IMR-90 (cell line): ENCODE data around the gene MBOAT1. TPM values are rescaled to one million over a fixed set of nuclear protein-coding genes. Genes with fewer than 3 reads are reported as not detected.

Experiments used
- ATAC-seq: fragments of 200-7000 bp; cut with Tn5 transposase; 2 replicates; pipeline ENCODE4 v1.9.1; 2020; ENCODE audit warnings: low read depth, mild to moderate bottlenecking, moderate library complexity
- BruUV-seq: library from RNA; stranded (reverse); fragments of 400-500 nt; replicated peaks from 2 replicates; lab custom pipeline; 2021; lab: Mats Ljungman, UMichigan
- CTCF ChIA-PET: fragments of 300-600 bp; formaldehyde crosslinking; extraction: SDS; loops from one replicate; lab custom pipeline; 2021; ENCODE audit warnings: antibody characterized with exemption; lab: Yijun Ruan, JAX
- POLR2A ChIA-PET: fragments of 300-600 bp; sonication (Branson Sonifier 250); formaldehyde crosslinking; loops from one replicate; lab custom pipeline; 2022; ENCODE audit warnings: antibody characterized with exemption; ENCODE audit not compliant: unreplicated experiment; lab: Charles Lee
- DNase-seq: peaks from one replicate; pipeline ENCODE4 v3.0.0; 2013
- H2AFZ ChIP-seq: replicated peaks from 2 replicates; pipeline ENCODE3; 2013; ENCODE audit warnings: low read length, mild to moderate bottlenecking; ENCODE audit not compliant: poor library complexity
- H2AK5ac ChIP-seq: 2 replicates; pipeline ENCODE4 v1.6.1; 2013; ENCODE audit warnings: low read depth, low read length, inconsistent platforms
- H2AK9ac ChIP-seq: replicated peaks from 2 replicates; pipeline ENCODE3; 2013; ENCODE audit warnings: mild to moderate bottlenecking, low read depth, low read length, moderate library complexity; ENCODE audit not compliant: poor library complexity
- H2BK120ac ChIP-seq: 2 replicates; pipeline ENCODE4 v1.6.1; 2013; ENCODE audit warnings: low read depth, low read length, inconsistent platforms
- H2BK15ac ChIP-seq: 3 replicates; pipeline ENCODE4 v1.6.1; 2013; ENCODE audit warnings: low read depth, low read length, inconsistent platforms
- H2BK20ac ChIP-seq: 2 replicates; pipeline ENCODE4 v1.6.1; 2013; ENCODE audit warnings: low read depth, mild to moderate bottlenecking, inconsistent platforms, low read length, moderate library complexity
- H2BK5ac ChIP-seq: 2 replicates; pipeline ENCODE4 v1.6.1; 2013; ENCODE audit warnings: mild to moderate bottlenecking, low read depth, low read length, inconsistent platforms; ENCODE audit not compliant: poor library complexity, severe bottlenecking
- H3K14ac ChIP-seq: replicated peaks from 2 replicates; pipeline ENCODE4 v1.6.1; 2013; ENCODE audit warnings: low read depth, low read length, inconsistent platforms
- H3K18ac ChIP-seq: 2 replicates; pipeline ENCODE4 v1.6.1; 2013; ENCODE audit warnings: low read depth, low read length, control low read depth
- H3K23ac ChIP-seq: 2 replicates; pipeline ENCODE4 v1.6.1; 2013; ENCODE audit warnings: low read depth, low read length, inconsistent platforms
- H3K27ac ChIP-seq: 2 replicates; pipeline ENCODE4 v1.5.1; 2013; ENCODE audit warnings: mild to moderate bottlenecking, control low read depth, low read length; ENCODE audit not compliant: insufficient read depth
- H3K27me3 ChIP-seq: 2 replicates; pipeline ENCODE4 v1.6.1; 2013; ENCODE audit warnings: low read length; ENCODE audit not compliant: control insufficient read depth, insufficient read depth
- H3K36me3 ChIP-seq: 2 replicates; pipeline ENCODE4 v1.6.1; 2013; ENCODE audit warnings: low read length, mixed read lengths; ENCODE audit not compliant: control insufficient read depth, insufficient read depth
- H3K4ac ChIP-seq: 2 replicates; pipeline ENCODE4 v1.6.1; 2013; ENCODE audit warnings: low read depth, low read length, inconsistent platforms
- H3K4me1 ChIP-seq: 2 replicates; pipeline ENCODE4 v1.6.1; 2013; ENCODE audit warnings: low read length, mixed read lengths; ENCODE audit not compliant: control insufficient read depth, insufficient read depth
- H3K4me2 ChIP-seq: 2 replicates; pipeline ENCODE4 v1.6.1; 2013; ENCODE audit warnings: low read depth, mild to moderate bottlenecking, control low read depth, low read length, moderate library complexity
- H3K4me3 ChIP-seq: 2 replicates; pipeline ENCODE4 v1.5.1; 2013; ENCODE audit warnings: low read depth, mild to moderate bottlenecking, control low read depth, low read length, moderate library complexity; ENCODE audit not compliant: insufficient read depth
- H3K56ac ChIP-seq: 2 replicates; pipeline ENCODE4 v1.6.1; 2013; ENCODE audit warnings: low read length, inconsistent platforms; ENCODE audit not compliant: insufficient read depth; ENCODE audit errors: extremely low read depth
- H3K79me1 ChIP-seq, 2 experiments: 2 replicates each; pipeline ENCODE4 v1.6.1; 2013; ENCODE audit warnings: low read length in 2 of 2, inconsistent platforms in 1 of 2, low read depth in 1 of 2
- H3K9ac ChIP-seq: 2 replicates; pipeline ENCODE4 v1.6.1; 2013; ENCODE audit warnings: low read depth, low read length, control low read depth
- H3K9me1 ChIP-seq: 2 replicates; pipeline ENCODE4 v1.6.1; 2013; ENCODE audit warnings: low read length, inconsistent platforms; ENCODE audit not compliant: insufficient read depth
- H3K9me3 ChIP-seq: 2 replicates; pipeline ENCODE4 v1.6.1; 2013; ENCODE audit warnings: low read length; ENCODE audit not compliant: control insufficient read depth, insufficient read depth
- H4K20me1 ChIP-seq: 2 replicates; pipeline ENCODE4 v1.6.1; 2013; ENCODE audit warnings: low read length, inconsistent platforms; ENCODE audit not compliant: insufficient read depth
- H4K5ac ChIP-seq: 2 replicates; pipeline ENCODE4 v1.6.1; 2013; ENCODE audit warnings: mild to moderate bottlenecking, low read depth, low read length, control low read depth
- H4K8ac ChIP-seq, 2 experiments: 2 replicates each; pipeline ENCODE4 v1.6.1; 2013; ENCODE audit warnings: low read depth in 2 of 2, low read length in 2 of 2, control low read depth in 1 of 2, inconsistent platforms in 1 of 2
- H4K91ac ChIP-seq: 2 replicates; pipeline ENCODE4 v1.6.1; 2013; ENCODE audit warnings: low read depth, low read length, inconsistent platforms; ENCODE audit not compliant: insufficient read depth
- POLR2A ChIP-seq: IDR thresholded peaks from 2 replicates; pipeline ENCODE4 v1.6.1; 2012; ENCODE audit warnings: mild to moderate bottlenecking, low read depth, low read length
- WGBS, 2 experiments: methylation state at CpG; one replicate each; pipeline versions ENCODE4 v1.1.5 to v1.1.7; 2013; ENCODE audit warnings: missing lambda C conversion rate in 2 of 2; ENCODE audit not compliant: insufficient read length in 1 of 2; ENCODE audit errors: extremely low coverage in 2 of 2; 5-methylcytosine and 5-hydroxymethylcytosine counted together
- dilution Hi-C: fragments of 300-500 bp; cut with HindIII; formaldehyde crosslinking; loops from one replicate; pipeline ENCODE4 v1.14.3; 2018; ENCODE audit warnings: low sequenced_read_pairs; ENCODE audit not compliant: unreplicated experiment
- in situ Hi-C: fragments of 300-500 bp; cut with MboI; formaldehyde crosslinking; loops from 3 replicates; pipeline ENCODE4 v1.14.3; 2019; ENCODE audit warnings: low sequenced_read_pairs, inconsistent platforms, mixed read lengths
- intact Hi-C: fragments of 100-400 bp; cut with micrococcal nuclease; formaldehyde crosslinking; loops from 2 replicates; pipeline ENCODE4 v1.10.0; 2022
- polyA plus RNA-seq, 3 experiments: library from polyadenylated mRNA; depleted of rRNA; stranded (reverse); fragments of >200 nt; gene quantifications; 2 replicates each; pipeline ENCODE4 v1.2.3, GENCODE V29; 2012; ENCODE audit warnings: low replicate concordance in 1 of 3
- total RNA-seq: library from RNA; depleted of rRNA; stranded (reverse); fragments of >200 nt; gene quantifications from 2 replicates; pipeline ENCODE4 v1.2.3, GENCODE V29; 2012
- TF ChIP-seq, protein P1 (sequence below): fragments of 150-350 bp; IDR thresholded peaks from 2 replicates; pipeline ENCODE4 v1.6.1; 2017; ENCODE audit warnings: mild to moderate bottlenecking, antibody characterized with exemption, low read length, low read depth

Gene MBOAT1
- total and polyA plus RNA-seq, 2 of the 4 experiments (the other 2 are of a cell fraction): 1.6 to 4.7 TPM

GRCh38 chr6:20197251-20197650 is 15.0 kb downstream of the MBOAT1 start:
- H3K4me1 ChIP-seq: no peaks in the 10 kb centered on the region; the same call in 1 of the 2 replicates
- H3K9ac ChIP-seq: no peak overlapping the region
- H4K91ac ChIP-seq: no peak overlapping the region
- H3K23ac ChIP-seq: no peak overlapping the region
- TF ChIP-seq POLR2A: no peak
- TF ChIP-seq, protein P1, sequence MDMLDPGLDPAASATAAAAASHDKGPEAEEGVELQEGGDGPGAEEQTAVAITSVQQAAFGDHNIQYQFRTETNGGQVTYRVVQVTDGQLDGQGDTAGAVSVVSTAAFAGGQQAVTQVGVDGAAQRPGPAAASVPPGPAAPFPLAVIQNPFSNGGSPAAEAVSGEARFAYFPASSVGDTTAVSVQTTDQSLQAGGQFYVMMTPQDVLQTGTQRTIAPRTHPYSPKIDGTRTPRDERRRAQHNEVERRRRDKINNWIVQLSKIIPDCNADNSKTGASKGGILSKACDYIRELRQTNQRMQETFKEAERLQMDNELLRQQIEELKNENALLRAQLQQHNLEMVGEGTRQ: peak; percentile 63; the same call in 1 of the 2 replicates
- H2BK20ac ChIP-seq: no peak overlapping the region
- no peak overlapping the region for H3K27ac ChIP-seq
- H4K5ac ChIP-seq: no peak overlapping the region
- no peaks in the 10 kb centered on the region for H3K36me3 ChIP-seq
- peaks cover 0 to 7% of the 10 kb centered on the region in 2 experiments; a peak in 2 of 4 replicates for H3K79me1 ChIP-seq
- in situ Hi-C loops (no loop called here), intact Hi-C loops (no loop called here), dilution Hi-C loops (no loop called here)
- DNase-seq: no peak
- no peak overlapping the region for H2AK5ac ChIP-seq
- CTCF ChIA-PET: no interaction called here
- H3K4me2 ChIP-seq: no peak overlapping the region
- no peak overlapping the region for H2AK9ac ChIP-seq
- no peak overlapping the region for H3K14ac ChIP-seq
- no peaks in the 10 kb centered on the region for H3K27me3 ChIP-seq
- no peaks in the 10 kb centered on the region for H4K20me1 ChIP-seq
- no peak overlapping the region for H2BK15ac ChIP-seq
- H4K8ac ChIP-seq: no peak overlapping the region
- no peak overlapping the region for H2BK120ac ChIP-seq
- no CpG with 5 or more reads among the region's 3 CpGs for WGBS, 2 experiments
- POLR2A ChIA-PET: no interaction called here
- H2AFZ ChIP-seq: no peak overlapping the region
- no peak for ATAC-seq
- H2BK5ac ChIP-seq: no peak overlapping the region
- H3K9me1 ChIP-seq: 0 out of 2 replicates have a peak, but pooled peaks cover 4% of the 10 kb centered on the region
- no TSS peak for BruUV-seq
- H3K4ac ChIP-seq: no peak overlapping the region
- no peak overlapping the region for H3K56ac ChIP-seq
- no peak overlapping the region for H3K4me3 ChIP-seq
- H3K18ac ChIP-seq: no peak overlapping the region
- no peaks in the 10 kb centered on the region for H3K9me3 ChIP-seq
